GM12891 (cell line): Measurements from ENCODE around the gene ZNF722. TPM values are rescaled to one million over a fixed set of nuclear protein-coding genes. Genes with fewer than 3 reads are reported as not detected.
"Not testable (repeated sequence)": the region's sequence is repeated elsewhere in the genome, so short reads cannot be mapped to it uniquely, and the experiment has no call there.

Experiments
- DNase-seq: peaks from one replicate; pipeline ENCODE4 v3.0.0; 2011; ENCODE audit warnings: low spot score; ENCODE audit not compliant: insufficient read length
- FAIRE-seq: peaks from 2 replicates; lab custom pipeline; 2011; peaks lifted over from hg19 to GRCh38; lab: Jason Lieb, UNC
- PAX5 ChIP-seq: IDR thresholded peaks from 2 replicates; pipeline ENCODE4 v1.6.1; 2011; ENCODE audit warnings: low read length, moderate library complexity, mild to moderate bottlenecking; ENCODE audit not compliant: insufficient read depth, severe bottlenecking
- POLR2A ChIP-seq: IDR thresholded peaks from 2 replicates; pipeline ENCODE4 v1.6.1; 2011; ENCODE audit warnings: low read depth, low read length, control low read depth
- POLR2AphosphoS5 ChIP-seq: IDR thresholded peaks from 2 replicates; pipeline ENCODE4 v1.6.1; 2011; ENCODE audit warnings: low read depth, low read length, control low read depth
- POU2F2 ChIP-seq: IDR thresholded peaks from 2 replicates; pipeline ENCODE4 v1.6.1; 2011; ENCODE audit warnings: low read depth, mild to moderate bottlenecking, control low read depth, low read length, moderate library complexity
- SPI1 ChIP-seq: IDR thresholded peaks from 2 replicates; pipeline ENCODE4 v1.6.1; 2011; ENCODE audit warnings: low read depth, low read length, control low read depth
- TAF1 ChIP-seq: IDR thresholded peaks from 2 replicates; pipeline ENCODE4 v1.6.1; 2011; ENCODE audit warnings: low read depth, low read length, control low read depth
- polyA plus RNA-seq: library from polyadenylated mRNA; unstranded; fragments of >200 nt; gene quantifications from one replicate; pipeline ENCODE4 v1.2.1, GENCODE V29; 2012; ENCODE audit warnings: low read depth, missing spikeins, inconsistent platforms; ENCODE audit not compliant: missing spikeins

Gene ZNF722
- not detected for polyA plus RNA-seq

DNA sequence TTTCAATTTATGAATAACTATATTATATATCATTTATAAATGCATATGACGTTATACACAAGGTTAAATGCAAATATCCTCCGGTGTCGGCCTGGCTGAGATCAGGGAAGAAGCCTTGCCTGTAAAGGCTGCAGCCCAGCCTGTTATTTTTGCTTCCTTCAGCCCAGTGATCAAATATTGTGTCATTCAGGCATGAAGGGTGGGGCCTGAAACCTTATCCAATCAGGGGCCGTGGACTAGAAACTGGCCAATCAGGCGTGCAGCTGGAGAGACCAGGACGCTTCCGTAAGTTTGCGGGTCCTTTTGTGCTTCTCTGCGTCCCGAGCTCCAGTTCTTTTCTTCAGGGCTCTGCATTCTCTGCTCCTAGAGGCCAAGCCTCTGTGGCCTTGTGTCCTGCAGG, at the start of gene ZNF722:
Gene ZNF722 (plus strand): TSS at position 301 of the 400 bp plus-strand sequence. CDS start 113 bp downstream, outside the sequence.
- TF ChIP-seq POU2F2, result no peak
- TF ChIP-seq SPI1, result no peak
- no peak for TF ChIP-seq PAX5
- no peak for TF ChIP-seq POLR2A
- no peak for TF ChIP-seq TAF1
- no peak for TF ChIP-seq POLR2AphosphoS5
- DNase-seq (no peak), FAIRE-seq (no peak)

DNA sequence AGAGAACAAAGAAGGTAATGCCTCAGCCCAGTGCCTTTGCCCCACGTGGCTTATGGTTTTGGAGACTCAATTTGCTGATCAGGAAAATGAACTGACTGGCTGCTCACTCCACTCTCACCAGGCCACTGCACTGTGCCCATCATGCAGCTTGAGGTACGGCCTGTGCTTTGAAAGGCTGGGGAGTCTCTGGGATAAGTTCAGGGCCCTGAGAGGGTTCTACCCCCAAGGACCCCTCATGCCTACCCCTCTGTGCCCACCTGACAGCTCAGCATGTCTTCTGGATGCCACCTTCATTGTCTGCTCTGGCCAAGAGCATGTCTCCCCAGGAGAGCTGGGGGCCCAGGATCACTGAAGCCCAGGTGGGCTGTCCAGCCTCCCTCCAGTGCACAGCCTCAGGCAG, 45.5 kb upstream of the ZNF722 start:
- TF ChIP-seq POU2F2 (no peak), SPI1 (no peak), TAF1 (no peak), POLR2A (no peak), PAX5 (no peak), POLR2AphosphoS5 (no peak)
- FAIRE-seq, result no peak
- DNase-seq, result no peak

DNA sequence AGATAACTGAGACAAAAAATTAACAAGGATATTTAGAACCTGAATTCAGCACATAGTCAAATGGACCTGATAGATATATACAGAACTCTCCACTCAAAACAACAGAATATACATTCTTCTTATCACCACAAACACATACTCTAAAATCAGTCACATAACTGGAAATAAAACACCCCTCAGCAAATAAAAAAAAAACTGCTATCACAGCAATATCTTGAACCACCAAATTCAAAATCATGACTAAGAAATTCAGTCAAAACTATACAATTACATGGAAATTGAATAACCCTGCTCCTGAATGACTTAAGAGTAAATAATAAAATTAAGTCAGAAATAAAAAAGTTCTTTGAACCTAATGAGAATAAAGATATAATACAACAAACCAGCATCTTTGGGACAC, 30.0 kb upstream of the ZNF722 start:
- no peak for TF ChIP-seq TAF1
- TF ChIP-seq PAX5, result no peak
- no peak for TF ChIP-seq POLR2AphosphoS5
- TF ChIP-seq POU2F2, result no peak
- no peak for TF ChIP-seq POLR2A
- no peak for TF ChIP-seq SPI1
- FAIRE-seq, result no peak
- no peak for DNase-seq

DNA sequence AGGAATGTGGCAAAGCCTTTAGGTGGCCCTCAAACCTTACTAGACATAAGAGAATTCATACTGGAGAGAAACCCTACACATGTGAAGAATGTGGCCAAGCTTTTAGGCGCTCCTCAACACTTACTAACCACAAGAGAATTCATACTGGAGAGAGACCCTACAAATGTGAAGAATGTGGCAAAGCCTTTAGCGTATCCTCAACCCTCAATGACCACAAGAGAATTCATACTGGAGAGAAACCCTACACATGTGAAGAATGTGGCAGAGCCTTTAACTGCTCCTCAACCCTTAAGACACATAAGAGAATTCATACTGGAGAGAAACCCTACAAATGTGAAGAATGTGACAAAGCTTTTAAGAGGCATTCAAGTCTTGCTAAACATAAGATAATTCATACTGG, 16.8 kb downstream of the ZNF722 start:
- not testable (repeated sequence) for DNase-seq

DNA sequence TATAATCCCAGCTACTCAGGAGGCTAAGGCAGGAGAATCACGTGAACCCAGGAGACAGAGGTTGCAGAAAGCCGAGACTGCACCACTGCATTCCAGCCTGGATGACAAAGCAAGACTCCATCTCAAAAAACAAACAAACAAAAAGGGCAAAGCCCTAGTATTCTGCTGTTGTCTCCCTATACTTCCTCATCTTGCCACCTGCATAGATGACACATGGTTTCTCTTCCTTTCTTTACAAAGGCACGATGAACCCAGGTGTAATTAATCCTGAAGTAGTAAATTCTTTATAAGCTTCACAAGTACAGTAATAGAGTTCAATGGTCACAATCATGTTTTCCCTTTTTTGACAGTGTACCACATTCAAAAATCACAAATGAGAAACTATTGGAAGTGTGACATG, 36.7 kb downstream of the ZNF722 start:
- TF ChIP-seq POU2F2, result no peak
- no peak for TF ChIP-seq POLR2A
- no peak for TF ChIP-seq PAX5
- no peak for TF ChIP-seq TAF1
- no peak for TF ChIP-seq POLR2AphosphoS5
- TF ChIP-seq SPI1, result no peak
- DNase-seq (no peak), FAIRE-seq (no peak)

More for the DNA sequence above, 16.8 kb downstream of the ZNF722 start:
- not testable (repeated sequence) for FAIRE-seq

DNA sequence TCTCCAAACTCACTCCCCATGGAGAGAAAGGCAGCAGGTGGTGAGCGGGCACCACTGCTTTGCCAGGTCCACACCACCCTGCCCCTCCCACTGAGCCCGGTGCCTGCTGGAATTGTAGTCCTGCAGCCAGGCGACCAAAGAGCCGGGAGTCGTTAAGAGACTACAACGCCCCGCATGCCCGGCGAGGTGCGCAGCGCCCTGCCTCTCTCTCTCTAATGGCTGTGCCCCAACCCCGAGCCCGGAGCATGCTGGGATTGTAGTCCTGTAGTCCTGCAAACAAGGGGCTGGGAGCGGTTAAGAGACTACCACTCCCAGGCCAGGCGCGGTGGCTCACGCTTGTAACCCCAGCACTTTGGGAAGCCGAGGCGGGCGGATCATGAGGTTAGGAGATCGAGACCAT, 38.4 kb downstream of the ZNF722 start:
- FAIRE-seq (no peak), DNase-seq (no peak)

DNA sequence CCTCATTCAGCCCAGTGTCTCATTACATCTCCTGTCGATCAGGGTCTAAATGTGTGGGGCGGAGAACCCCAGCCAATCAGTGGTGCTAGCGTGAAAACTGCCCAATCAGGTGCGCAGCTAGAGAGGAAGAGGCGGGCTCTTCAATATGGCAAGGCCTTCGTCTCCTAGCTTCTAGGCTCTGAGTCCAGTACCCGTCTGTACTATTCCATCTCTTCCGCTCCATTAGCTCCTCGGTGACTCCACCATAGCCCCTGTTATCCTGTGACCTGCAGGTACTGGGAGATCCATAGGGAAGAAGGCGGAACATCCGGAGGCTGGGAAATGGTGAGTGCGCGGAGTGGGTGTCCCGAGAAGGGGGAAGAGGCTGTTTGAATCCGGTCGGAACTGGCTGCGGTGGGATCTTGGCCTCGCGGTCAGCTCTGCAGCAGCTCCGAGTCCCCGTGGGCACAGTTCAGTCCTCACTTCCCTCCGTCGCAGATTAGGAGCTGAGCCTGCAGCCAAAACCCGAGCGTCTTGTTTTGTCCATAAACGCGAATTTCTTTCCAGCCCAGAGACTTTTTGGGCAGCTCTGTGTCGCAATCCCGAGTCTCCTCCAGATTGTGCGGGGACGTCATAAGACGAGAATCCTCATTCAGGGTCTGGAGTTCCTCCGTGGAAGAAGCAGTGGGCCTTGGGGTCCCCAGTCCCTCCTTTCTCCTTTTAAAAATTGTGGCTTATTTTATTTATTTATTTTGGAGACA, 46.8 kb downstream of the ZNF722 start, which contains the start of gene ZNF727:
Gene ZNF727 (plus strand): TSS at position 134 of the 740 bp plus-strand sequence. CDS start 188 bp downstream, at position 322.
- no peak for FAIRE-seq
- no peak for TF ChIP-seq PAX5
- TF ChIP-seq SPI1, result no peak
- TF ChIP-seq POLR2AphosphoS5, result no peak
- no peak for TF ChIP-seq POU2F2
- DNase-seq, result no peak

More for the DNA sequence above, 38.4 kb downstream of the ZNF722 start:
- TF ChIP-seq TAF1, result no peak
- TF ChIP-seq POU2F2, result no peak
- no peak for TF ChIP-seq POLR2A
- TF ChIP-seq PAX5, result no peak
- no peak for TF ChIP-seq SPI1
- TF ChIP-seq POLR2AphosphoS5, result no peak

DNA sequence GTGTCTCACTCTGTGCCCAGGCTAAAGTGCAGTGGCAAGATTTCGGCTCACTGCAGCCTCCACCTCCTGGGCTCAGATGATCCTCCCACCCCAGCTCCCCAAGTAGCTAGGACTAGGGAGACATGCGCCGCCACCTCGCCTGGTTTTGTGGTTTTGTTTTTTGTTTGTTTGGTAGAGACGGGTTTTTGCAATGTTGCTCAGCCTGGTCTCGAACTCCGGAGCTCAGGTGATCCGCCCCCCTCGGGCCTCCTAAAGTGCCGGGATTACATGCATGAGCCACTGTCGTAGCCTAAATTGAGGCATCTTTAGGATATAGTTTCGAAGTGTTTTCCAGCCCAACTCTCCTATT, 47.4 kb downstream of the ZNF722 start:
- FAIRE-seq (no peak), DNase-seq (no peak)
- TF ChIP-seq POLR2A (no peak), POU2F2 (no peak), SPI1 (no peak), POLR2AphosphoS5 (no peak), PAX5 (no peak), TAF1 (no peak)
